GM21825 (cell line): Measurements from ENCODE around the gene TEX22.

ENCODE experiments used
- ATAC-seq: cut with Tn5 transposase; IDR thresholded peaks from one replicate; pipeline ENCODE4 v1.9.1; 2021; ENCODE audit warnings: mild to moderate bottlenecking, moderate library complexity; ENCODE audit not compliant: unreplicated experiment

TEX22 gene

DNA sequence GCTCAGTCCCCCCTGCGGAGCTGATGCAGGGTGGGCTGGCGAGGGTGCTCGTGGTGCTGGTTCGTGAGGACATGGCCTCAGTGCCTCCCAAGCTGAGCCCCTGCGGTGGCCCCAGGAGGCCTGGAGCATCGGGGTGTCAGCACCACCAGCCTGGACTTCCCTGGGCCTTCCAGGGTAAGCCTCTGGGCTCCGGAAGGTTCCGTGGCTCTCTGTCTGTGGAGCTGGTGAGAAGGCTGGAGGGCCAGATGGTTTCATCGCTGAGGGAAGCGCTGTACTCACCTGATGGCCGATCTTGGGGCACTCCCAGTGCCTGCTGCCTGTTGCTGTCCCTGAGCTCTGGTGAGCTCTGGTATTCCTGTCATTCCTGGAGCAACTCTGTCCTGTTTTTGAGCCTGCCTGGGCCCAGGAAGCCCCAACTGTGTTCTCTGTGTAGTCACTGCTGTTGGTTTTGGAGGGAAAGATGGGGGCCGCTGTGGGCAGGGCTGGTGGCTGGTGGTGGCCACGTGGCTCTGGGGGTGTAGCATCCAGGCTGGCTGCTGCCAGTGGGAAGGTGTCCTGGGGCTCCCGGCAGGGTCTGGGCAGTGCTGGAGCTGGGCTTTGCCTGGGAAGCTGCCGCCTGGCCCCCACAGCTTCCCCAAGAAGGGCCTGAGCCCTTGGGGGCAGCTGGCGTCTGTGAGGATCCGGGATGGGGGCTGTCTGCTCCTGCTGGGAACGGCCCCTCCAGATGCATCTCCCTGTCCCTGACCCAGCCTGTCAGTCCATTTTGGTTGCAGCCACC, 39.6 kb downstream of the TEX22 start:
- ATAC-seq, result no peak

DNA sequence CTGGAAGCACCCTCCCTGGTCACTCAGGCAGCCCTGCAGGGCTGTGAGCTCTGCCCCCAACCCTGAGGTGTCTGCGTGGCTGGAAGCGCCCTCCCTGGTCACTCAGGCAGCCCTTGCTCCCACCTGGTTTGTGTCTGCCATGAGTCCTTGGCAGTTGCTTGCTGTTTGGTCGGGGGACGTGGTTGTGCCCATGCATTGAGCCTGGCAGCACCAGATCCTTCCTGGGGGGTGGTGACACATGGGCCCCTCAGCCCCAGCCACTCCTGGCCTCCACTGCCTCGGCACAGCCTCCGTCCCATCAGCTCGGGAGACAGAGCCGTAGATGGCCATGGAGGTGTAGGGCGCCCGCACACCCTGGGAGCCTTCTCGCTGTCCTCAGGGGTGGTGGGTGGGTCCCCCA, 40.8 kb downstream of the TEX22 start:
- ATAC-seq, result no peak

DNA sequence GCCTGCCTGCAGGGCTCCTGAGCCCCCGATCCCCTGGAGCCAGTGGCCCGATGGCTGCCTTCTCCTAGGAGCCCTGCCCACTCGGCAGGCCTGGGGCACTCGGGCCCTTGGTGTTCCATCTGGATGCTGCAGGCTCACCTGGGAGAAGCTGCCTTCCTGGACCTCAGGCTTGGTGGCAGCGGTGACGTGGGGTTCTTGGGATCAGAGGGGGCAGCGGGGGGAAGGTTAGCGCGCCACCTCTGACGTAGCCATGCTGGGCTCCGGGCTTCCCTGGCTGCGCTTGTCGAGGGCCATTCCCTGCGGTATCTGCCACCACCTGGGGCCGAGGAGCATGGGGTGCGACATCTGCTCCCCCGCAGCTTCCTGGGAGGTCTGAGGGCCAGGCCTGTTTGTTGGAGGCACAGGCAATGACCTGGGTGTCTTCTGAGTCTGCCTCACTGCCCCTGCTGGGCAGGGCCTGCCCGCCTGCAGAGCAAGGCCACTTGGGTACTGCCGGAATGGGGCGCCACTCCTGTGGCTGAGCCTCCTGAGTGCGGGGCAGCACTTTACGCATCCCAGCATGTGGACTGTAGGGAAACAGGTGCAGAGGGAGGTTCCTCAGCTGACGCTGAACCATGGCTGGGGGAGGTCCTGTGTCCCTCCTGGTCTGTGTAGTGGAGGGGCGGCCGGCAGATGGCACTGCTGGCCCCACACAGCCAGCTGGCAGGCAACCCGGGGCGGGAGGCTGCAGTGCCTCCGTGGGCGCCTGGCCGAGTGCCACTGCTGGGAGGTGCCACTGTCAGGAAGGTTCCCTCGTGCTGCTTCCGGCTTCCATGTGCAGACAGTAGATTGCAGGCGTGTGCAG, 41.6 kb downstream of the TEX22 start:
- ATAC-seq, result no peak

DNA sequence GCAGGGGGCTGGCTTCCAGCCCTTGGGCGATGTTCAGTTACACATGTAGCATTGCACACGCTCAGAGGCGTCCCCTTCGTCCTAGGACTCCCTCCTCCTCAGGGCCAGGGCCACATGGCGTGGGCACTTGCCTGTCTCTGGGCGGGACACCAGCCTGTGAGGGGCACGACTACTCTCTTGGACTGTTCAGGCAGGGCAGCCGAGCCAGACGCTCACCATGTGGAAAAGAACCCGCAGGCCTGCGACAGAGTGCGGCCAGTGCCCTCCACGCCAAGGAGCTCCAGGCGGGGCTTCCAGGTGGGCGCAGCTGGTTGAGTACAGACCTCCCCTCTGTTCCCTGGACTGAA, 42.2 kb downstream of the TEX22 start:
- ATAC-seq, result no peak

DNA sequence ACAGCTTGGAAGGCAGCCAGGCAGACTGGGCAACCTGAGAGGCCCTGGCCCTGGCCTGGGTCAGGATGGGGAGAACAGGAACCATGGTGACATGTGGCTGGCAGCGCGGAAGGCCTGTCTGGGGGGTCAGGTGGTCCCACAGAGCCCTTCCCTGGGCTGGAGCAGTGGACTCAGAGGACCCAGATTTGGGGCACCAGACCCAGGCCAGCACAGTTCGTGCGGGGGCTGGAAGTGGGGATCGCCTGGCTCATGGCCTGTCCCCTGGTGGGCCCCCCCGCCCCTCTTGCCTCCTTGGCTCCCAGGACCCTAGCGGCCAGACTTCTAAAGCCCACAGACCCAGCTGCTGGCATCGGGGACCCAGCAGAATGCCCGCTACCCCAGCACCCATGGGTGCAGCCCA, 42.7 kb downstream of the TEX22 start:
- no peak for ATAC-seq

DNA sequence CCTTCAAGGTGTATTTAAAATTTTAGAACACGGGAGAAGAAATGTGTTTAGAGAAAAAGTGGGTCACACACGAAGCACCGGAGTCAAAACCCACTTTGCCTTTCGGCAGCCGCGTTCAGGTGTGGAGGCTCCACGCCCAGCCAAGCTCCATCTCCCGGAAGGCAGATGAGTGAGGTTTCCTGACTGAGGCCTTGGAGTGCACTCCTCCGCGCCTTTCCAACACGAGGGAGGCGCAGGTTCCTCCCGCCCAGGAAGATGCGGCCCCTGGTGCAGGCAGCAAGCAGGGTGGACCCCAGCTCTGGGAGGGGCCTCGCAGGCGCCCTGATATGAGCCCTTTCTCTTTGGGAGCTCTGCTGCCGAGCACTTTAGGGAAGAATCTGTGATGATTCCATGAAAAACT, 43.8 kb downstream of the TEX22 start:
- no peak for ATAC-seq

DNA sequence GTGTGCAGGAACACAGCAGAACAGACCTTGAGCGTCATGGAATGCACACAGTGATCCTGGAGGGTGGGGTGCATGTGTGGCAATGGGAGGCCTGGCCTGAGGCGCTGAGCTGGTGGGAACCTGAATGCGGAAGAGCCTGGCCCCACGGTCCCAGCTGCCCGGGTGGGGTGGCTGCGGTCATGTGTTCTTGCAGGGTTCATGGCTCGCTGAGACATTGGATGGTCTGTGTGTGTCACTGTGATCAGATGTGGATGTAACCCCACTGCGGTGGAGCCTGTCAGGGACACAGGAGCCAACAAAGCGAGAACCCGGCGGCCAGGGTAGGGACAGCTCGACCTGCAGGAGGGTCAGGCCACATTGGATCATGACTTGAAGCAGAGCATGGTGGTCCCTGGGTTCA, 44.5 kb downstream of the TEX22 start:
- ATAC-seq, result no peak

DNA sequence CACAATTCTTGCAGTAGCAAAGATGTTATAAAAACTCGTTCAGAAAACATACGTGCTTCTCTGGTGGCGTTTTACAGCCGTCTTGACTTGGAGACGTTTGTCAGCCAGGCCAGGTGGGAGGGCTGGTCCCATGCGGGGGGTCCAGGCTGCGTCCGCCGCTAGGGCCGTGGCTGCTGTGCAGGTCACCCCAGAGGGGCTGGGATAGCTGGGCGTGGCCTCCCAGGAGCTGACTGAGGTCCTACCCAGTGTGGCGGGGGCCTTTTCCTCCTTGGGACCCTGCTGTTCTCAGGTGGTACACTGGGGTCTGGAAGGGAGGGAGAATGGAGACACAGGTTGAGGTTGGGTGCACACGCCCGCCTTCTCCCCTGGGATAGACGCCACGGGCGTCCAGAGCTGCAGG, 46.5 kb downstream of the TEX22 start:
- no peak for ATAC-seq

DNA sequence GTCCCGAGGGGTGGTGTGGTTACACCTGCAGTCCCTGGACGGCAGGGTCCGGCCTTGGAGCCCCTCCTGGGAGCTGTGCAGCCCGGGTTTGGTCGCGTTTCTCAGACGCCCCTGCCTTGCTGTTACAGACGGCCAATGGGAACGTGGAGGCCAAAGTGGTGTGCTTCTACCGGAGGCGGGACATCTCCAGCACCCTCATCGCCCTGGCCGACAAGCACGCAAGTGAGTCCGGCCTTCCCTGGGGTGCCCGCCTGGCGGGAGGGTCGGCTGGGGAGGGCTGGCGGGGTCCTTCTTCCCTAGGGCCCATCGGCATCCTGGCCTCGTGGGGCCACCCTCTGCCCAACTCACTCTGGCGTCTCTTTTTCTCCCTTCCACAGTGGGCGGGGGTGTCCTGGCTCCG, 47.0 kb downstream of the TEX22 start:
- ATAC-seq, result no peak

DNA sequence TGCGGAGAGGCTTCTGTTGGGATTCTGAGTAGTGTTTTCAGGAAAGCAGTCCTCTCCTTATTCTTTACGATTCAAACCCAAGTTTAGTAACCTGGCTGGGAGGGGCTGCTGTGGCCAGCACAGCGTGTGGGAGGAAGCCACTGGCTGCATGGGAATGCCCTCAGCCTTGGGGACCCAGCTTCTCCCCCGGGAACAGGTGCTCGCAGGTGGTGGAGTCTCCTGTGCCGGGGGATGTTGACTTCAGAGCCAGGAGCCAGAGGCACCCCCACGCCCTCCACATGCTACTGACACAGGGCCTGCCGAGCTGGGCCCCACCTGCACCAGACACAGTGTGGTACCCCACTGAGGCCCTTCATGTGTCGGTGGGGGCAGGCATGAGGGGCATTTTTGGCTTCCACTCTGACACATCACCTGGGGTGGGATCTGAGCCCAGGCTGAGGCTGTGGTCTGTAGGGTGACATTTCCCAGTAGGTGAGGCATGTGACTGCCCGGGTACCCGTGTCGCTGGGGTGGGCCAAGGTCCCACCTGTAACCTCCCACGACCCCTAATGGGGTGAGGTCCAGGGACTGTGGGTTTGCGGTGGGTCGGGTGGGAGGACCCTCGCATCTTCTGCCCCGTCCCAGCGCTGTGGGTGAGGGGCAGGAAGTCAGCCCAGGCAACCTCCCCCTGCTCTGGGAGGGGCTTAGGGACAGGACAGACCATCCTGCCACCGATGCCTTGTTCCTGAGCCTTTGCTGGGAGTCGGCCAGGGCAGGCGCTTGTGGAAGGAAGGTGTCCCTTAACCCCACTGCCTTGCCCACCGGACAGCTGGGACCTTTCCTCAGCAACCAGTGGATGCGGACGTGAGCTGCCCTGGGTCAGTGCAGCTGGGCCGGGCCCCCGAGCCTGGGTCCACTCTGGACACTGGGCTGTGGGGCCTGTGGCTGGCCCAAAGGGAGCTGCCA, 47.8 kb downstream of the TEX22 start:
- ATAC-seq, result no peak

DNA sequence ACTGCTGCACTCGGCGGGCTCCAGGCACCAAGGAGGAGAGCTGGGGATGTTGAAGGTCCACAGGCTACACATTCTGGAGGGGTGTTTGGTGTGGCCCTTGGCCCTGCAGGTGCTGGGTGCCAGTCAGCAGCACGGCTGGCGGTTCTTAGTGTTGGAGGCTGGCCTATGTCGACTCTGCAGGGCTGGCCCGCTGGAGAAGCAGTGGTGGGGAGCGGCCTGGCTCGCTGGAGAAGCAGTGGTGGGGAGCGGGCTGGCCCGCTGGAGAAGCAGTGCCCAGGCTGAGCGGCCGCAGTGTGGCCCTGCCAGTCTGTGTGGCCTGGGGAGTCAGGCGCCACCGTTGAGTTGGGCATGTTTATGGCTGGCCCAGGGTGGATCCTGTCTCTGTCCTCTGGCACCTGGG, 48.6 kb downstream of the TEX22 start:
- no peak for ATAC-seq

DNA sequence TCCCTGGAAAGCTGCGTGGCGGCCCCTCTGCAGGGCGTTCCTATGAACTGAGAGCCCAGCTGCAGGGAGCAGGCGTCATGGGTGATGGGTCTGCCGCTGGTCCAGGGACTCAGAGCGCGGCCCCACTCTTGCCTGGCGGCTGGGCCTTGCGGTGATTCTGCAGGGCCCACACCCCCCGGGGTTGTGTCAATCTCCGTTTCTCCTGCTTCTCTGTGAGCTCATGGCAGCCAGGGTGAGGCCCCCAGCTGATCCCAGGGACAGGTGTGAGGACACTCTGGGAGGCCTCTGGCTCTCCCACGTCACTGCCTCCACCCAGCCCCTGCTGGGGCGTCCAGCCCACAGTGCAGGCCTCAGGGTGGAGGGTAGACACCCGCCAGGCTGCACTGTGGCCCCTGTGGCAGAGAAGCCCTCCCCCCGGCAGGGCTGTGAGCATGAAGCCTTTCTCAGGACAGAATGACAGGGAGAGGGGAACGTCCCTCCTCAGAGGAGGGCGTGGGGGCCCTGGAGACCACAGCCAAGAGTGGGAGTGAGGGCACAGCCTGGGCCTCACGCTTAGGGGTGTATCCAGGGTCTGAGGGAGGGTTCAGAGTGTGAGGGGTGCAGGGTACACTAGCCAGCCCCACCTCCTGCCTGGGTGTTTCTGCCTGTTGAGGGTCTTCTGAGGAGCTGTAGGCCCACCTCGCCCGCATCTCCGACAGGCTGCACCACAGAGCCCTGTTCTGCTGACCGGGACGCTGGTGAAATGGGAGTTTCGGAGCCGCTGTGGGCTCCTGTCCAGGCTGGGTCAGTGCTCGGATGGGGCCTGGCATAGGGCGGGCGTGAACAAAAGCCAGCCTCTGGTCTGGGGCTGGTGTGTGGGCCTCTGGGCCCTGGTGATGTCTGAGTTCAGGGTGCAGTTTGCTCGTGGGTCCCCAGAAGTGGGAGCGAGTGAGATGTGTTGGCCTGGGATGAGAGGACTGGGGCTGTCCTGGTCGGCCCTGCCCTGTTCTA, 49.6 kb downstream of the TEX22 start:
- no peak for ATAC-seq

DNA sequence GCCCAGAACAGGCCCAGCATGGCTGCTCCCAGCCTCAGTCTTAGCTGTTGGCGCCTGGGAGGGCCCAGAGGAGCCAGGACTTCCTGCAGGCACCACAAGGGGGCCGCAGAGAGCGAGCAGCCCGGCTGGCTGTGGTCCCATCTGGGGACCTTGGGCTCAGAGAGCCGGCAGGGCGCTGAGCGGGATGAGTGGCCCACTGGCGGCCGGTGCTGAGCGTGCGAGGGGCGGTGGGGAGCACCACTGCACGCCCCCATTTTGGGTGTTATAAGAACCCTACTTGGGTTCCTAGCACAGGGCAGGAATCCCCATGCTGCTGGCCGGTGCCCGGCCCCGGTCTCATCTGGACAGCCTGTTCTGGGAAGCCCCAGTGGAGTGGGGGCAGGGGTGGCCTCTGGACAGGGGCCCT, 50.4 kb downstream of the TEX22 start:
- no peak for ATAC-seq

DNA sequence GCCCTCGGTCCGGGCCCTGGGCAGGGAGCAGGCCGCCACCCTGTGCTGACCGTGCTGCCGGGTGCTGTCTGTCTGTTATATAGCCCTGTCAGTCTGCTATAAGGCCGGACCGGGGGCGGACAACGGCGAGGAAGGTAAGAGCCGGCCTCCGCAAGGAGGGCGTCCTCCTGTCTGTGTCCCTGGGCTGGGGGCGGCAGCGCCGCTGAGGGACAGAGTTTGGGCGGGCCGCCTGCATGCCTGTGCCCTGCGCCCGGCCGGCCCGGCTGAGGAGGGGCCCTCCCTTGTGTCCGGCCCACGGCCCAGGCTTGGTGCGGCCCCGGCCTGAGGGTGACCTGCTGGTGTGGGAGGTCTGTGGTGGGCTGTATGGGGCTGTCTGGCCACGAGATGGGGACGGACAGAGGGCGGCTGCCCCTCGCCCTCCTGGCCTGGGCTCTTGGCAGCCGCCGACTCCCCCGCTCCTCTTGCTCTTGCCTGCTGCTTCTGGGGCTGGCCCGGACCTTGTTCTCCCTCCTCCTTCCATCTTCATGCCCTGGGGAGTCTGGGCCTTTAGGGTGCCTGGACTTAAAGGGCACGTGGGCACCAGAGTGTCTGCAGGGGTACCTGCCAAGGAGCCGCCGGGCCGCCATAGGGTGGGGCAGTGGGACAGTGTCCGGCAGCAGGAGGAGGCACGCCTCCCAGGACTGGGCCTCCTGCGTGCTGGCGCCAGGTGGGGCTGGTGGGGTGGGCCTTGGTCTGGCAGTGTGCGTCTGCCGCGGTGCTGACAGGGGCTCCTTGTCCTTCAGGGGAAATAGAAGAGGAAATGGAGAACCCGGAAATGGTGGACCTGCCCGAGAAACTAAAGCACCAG, 51.2 kb downstream of the TEX22 start:
- no peak for ATAC-seq

DNA sequence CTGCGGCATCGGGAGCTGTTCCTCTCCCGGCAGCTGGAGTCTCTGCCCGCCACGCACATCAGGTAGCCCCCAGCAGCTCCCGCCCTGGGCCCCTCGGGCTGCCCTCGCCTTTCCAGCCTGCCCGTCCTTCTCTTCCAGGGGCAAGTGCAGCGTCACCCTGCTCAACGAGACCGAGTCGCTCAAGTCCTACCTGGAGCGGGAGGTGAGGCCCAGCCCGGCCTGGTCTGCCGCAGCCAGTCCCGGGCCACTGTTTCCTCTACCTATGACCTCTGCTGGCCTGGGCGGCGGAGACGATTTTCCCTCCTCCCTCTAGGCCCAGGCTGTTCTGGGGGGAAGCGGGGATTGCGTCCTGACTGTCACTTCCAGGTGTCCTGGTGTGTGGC, 51.8 kb downstream of the TEX22 start:
- no peak for ATAC-seq

DNA sequence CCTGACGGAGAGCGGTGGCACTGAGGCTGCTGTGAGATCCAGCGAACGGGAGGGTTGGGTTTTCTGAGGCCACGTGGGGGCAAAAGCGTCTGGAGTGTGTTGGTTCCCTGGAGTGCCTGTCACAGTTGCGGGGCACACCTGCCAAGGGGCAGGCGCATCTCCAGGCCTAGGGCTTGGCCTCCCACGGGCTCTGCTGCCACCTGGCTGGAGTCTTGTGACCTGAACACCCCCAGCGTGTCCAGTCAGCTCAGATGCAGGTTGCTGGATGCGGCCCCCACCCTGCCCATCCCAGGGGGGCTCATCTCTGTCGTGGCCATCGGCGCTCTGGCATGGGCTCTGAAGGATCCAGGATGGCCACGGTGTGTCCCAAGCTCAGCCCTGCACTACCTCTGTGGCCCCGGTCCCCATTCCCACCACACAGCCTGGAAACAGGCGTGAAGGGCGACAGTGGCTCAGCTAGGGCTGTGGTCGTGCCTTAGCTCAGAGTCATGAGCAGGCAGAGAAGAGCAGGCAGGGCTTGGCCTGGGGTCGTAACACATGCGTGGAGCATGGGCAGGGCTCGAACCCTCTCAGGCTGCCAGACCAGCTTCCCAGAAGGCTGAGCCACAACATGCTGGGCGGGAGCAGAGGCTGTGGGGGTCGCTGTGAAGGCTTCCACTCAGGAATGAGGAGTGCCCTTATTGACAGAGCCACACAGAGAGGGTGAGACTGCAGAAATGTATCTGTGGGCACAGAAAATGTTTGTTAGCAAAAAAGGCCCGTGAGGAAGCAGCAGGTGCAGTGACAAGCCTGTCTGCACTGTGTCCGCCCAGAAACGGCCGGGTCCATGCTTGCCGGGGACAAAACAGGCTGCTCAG, 52.8 kb downstream of the TEX22 start:
- ATAC-seq, result no peak

DNA sequence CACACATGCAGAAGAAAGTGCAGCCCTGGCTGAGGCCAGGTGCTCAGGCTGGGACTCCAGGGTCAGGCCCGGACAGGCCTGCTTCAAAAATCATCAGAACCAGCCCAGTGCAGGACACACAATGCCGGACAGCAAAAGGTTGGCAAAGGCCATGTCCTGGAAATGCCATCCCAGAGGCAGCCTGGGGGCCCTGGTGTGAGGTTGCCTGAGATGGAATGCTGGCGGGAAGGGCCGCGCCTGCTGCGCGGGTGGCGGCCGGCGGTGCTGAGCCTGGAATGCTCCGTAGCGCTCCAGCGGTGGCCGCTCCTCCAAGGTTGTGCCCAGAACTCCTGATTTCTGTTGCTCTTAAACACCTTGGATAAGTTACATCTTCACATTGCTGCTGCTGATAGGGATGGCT, 54.6 kb downstream of the TEX22 start:
- ATAC-seq, result no peak

DNA sequence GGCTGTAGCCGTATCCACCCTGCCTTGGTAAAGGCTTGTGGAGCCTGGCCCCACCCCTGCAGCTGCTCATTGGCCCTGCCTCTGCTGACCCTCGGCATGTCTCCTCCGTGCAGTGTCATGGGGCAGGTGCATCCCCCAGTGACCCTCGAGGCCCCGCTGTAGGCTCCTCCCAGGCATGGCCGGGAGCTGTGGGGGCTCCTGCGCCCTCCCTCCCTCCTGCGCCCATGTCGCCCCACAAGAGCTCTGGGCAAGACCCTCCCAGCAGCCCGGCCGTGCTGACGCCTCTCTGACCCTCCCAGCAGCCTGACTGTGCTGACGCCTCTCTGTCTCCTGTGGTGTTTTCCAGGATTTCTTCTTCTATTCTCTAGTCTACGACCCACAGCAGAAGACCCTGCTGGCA, 55.5 kb downstream of the TEX22 start:
- ATAC-seq, result no peak
